H7 (cell line): ENCODE measurements around the gene PGLYRP4. TPM values are rescaled to one million over a fixed set of nuclear protein-coding genes. Genes with fewer than 3 reads are reported as not detected.
"Not testable (repeated sequence)": the region's sequence is repeated elsewhere in the genome, so short reads cannot be mapped to it uniquely, and the experiment has no call there.

Experiments used
- DNase-seq: peaks from one replicate; pipeline ENCODE4 v3.0.0; 2012
- H3K27me3 ChIP-seq: 2 replicates; pipeline ENCODE4 v1.6.0; 2011; ENCODE audit warnings: mild to moderate bottlenecking, low read length; ENCODE audit not compliant: control insufficient read depth, insufficient read depth
- H3K36me3 ChIP-seq: replicated peaks from 2 replicates; pipeline ENCODE4 v1.5.1; 2011; ENCODE audit warnings: low read length; ENCODE audit not compliant: control insufficient read depth, insufficient read depth
- H3K4me3 ChIP-seq: 2 replicates; pipeline ENCODE4 v1.5.1; 2011; ENCODE audit warnings: low read depth, mild to moderate bottlenecking, control low read depth, low read length, moderate library complexity; ENCODE audit not compliant: insufficient read depth
- total RNA-seq: library from RNA; depleted of rRNA; stranded (reverse); fragments of >200 nt; shearing (Covaris generic); gene quantifications from 2 replicates; pipeline ENCODE4 v1.2.3, GENCODE V29; 2014

The PGLYRP4 gene
- total RNA-seq, 1 experiment from 2014 or later: not detected

GRCh38 chr1:153355445-153356071 lies 6.9 kb upstream of the PGLYRP4 start:
- Histone ChIP-seq H3K36me3 (no peaks in the 10 kb centered on the region), H3K27me3 (no peaks in the 10 kb centered on the region), H3K4me3 (no peak overlapping the region)
- DNase-seq: peak; percentile 84

GRCh38 chr1:153354515-153355193 lies 6.0 kb upstream of the PGLYRP4 start:
- DNase-seq: peak; percentile 51
- Histone ChIP-seq H3K27me3 (no peaks in the 10 kb centered on the region), H3K36me3 (no peaks in the 10 kb centered on the region)

GRCh38 chr1:153353226-153353947 lies 4.7 kb upstream of the PGLYRP4 start:
- Histone ChIP-seq H3K4me3 (no peak overlapping the region), H3K36me3 (no peaks in the 10 kb centered on the region), H3K27me3 (no peaks in the 10 kb centered on the region)
- DNase-seq: peak; percentile 86

More at GRCh38 chr1:153354515-153355193, 6.0 kb upstream of the PGLYRP4 start:
- no peak overlapping the region for H3K4me3 ChIP-seq

- Histone ChIP-seq H3K27me3 (no peaks in the 10 kb centered on the region), H3K36me3 (no peaks in the 10 kb centered on the region)
Measured at GRCh38 chr1:153352523-153352922, 3.9 kb upstream of the PGLYRP4 start.

GRCh38 chr1:153350321-153350957 lies 1.8 kb upstream of the PGLYRP4 start:
- Histone ChIP-seq H3K4me3 (no peak overlapping the region), H3K27me3 (no peaks in the 10 kb centered on the region), H3K36me3 (no peaks in the 10 kb centered on the region)
- peak; percentile 4 for DNase-seq

More at GRCh38 chr1:153352523-153352922, 3.9 kb upstream of the PGLYRP4 start:
- H3K4me3 ChIP-seq: no peak overlapping the region
- peak; percentile 88 for DNase-seq

- no peaks in the 10 kb centered on the region for H3K36me3 ChIP-seq
- H3K27me3 ChIP-seq: no peaks in the 10 kb centered on the region
- peak; percentile 9 for DNase-seq
Measured at GRCh38 chr1:153349363-153350320, 1.0 kb upstream of the PGLYRP4 start.

GRCh38 chr1:153347856-153348255 lies 785 bp downstream of the PGLYRP4 start:
- DNase-seq: no peak
- H3K36me3 ChIP-seq: no peaks in the 10 kb centered on the region
- no peak overlapping the region for H3K4me3 ChIP-seq
- no peaks in the 10 kb centered on the region for H3K27me3 ChIP-seq

More at GRCh38 chr1:153349363-153350320, 1.0 kb upstream of the PGLYRP4 start:
- H3K4me3 ChIP-seq: no peak overlapping the region

- not testable (repeated sequence) for H3K27me3 ChIP-seq, DNase-seq, H3K36me3 ChIP-seq, H3K4me3 ChIP-seq
Measured at GRCh38 chr1:153347049-153347448, 1.6 kb downstream of the PGLYRP4 start.

- no peaks in the 10 kb centered on the region for H3K36me3 ChIP-seq
- H3K4me3 ChIP-seq: no peak overlapping the region
- peak; percentile 19 for DNase-seq
- H3K27me3 ChIP-seq: no peaks in the 10 kb centered on the region
Measured at GRCh38 chr1:153346077-153346723, 2.4 kb downstream of the PGLYRP4 start.

GRCh38 chr1:153345187-153346076 lies 3.2 kb downstream of the PGLYRP4 start:
- no peaks in the 10 kb centered on the region for H3K36me3 ChIP-seq
- no peak overlapping the region for H3K4me3 ChIP-seq
- no peaks in the 10 kb centered on the region for H3K27me3 ChIP-seq
- DNase-seq: peak; percentile 6

- no peak for DNase-seq
- Histone ChIP-seq H3K36me3 (no peaks in the 10 kb centered on the region), H3K27me3 (no peaks in the 10 kb centered on the region), H3K4me3 (no peak overlapping the region)
Measured at GRCh38 chr1:153344718-153345025, 4.0 kb downstream of the PGLYRP4 start.

GRCh38 chr1:153343811-153344717 lies 4.6 kb downstream of the PGLYRP4 start:
- no peaks in the 10 kb centered on the region for H3K27me3 ChIP-seq
- no peak for DNase-seq
- no peak overlapping the region for H3K4me3 ChIP-seq
- no peaks in the 10 kb centered on the region for H3K36me3 ChIP-seq
